HepG2 (cell line): Measurements from ENCODE around the gene KIFC1. TPM values are rescaled to one million over a fixed set of nuclear protein-coding genes. Genes with fewer than 3 reads are reported as not detected.

ENCODE experiments used
- ATAC-seq: fragments of 200-7000 bp; cut with Tn5 transposase; 3 replicates; pipeline ENCODE4 v1.9.1; 2020; ENCODE audit warnings: mild to moderate bottlenecking, moderate library complexity
- BruUV-seq: library from RNA; stranded (reverse); fragments of 400-500 nt; replicated peaks from 2 replicates; lab custom pipeline; 2021; lab: Mats Ljungman, UMichigan
- CTCF ChIA-PET: fragments of 300-600 bp; formaldehyde crosslinking; extraction: SDS; loops from one replicate; lab custom pipeline; 2021; ENCODE audit warnings: low total read pairs, inconsistent platforms, low intra/inter-chr PET ratio; lab: Yijun Ruan, JAX
- POLR2A ChIA-PET: fragments of 350-600 bp; sonication (Branson Sonifier 250); formaldehyde crosslinking; loops from one replicate; lab custom pipeline; 2020; ENCODE audit warnings: antibody characterized with exemption, inconsistent platforms; lab: Yijun Ruan, JAX
- DNase-seq: peaks from one replicate; pipeline ENCODE4 v3.0.0-alpha.2; 2015; ENCODE audit warnings: low spot score
- FAIRE-seq: peaks from 3 replicates; lab custom pipeline; 2011; peaks lifted over from hg19 to GRCh38; lab: Jason Lieb, UNC
- H2AFZ ChIP-seq: one replicate; pipeline ENCODE4 v1.6.1; 2011; ENCODE audit warnings: low read length, inconsistent platforms
- H3K27ac ChIP-seq: fragments of 300-600 bp; 3 replicates; pipeline ENCODE4 v1.8.0; 2011; ENCODE audit warnings: mixed run types, mild to moderate bottlenecking, mixed read lengths, low read length, inconsistent platforms; ENCODE audit not compliant: insufficient read depth; ENCODE audit errors: extremely low read length
- H3K27me3 ChIP-seq, 2 experiments: fragments of 200-600 bp in 1 of 2; 2 replicates in 1 of 2; 3 replicates in 1 of 2; pipeline versions ENCODE4 v1.6.0 to v1.8.0; 2011; ENCODE audit warnings: low read length in 2 of 2, mild to moderate bottlenecking in 2 of 2, moderate library complexity in 2 of 2, inconsistent platforms in 1 of 2; ENCODE audit not compliant: insufficient read depth in 2 of 2, control insufficient read depth in 1 of 2
- H3K36me3 ChIP-seq, 2 experiments: fragments of 200-600 bp in 1 of 2; replicated peaks in 1 of 2; 2 replicates in 1 of 2; 3 replicates in 1 of 2; pipeline versions ENCODE4 v1.5.1 to v1.8.0; 2011; ENCODE audit warnings: low read length in 2 of 2, inconsistent platforms in 1 of 2; ENCODE audit not compliant: insufficient read depth in 2 of 2, control insufficient read depth in 1 of 2
- H3K4me1 ChIP-seq: 2 replicates; pipeline ENCODE4 v1.5.1; 2012; ENCODE audit warnings: low read length, inconsistent platforms; ENCODE audit not compliant: insufficient read depth
- H3K4me2 ChIP-seq: 2 replicates; pipeline ENCODE4 v1.6.0; 2011; ENCODE audit warnings: low read depth, low read length, inconsistent platforms
- H3K4me3 ChIP-seq, 3 experiments: fragments of 200-600 bp in 1 of 3; sonication (generic), shearing (Covaris generic) in 1 of 3; replicated peaks in 1 of 3; 2 replicates each; pipeline ENCODE4 v1.5.1; 2011 to 2016; ENCODE audit warnings: low read length in 3 of 3, inconsistent platforms in 2 of 3, low read depth in 2 of 3, mild to moderate bottlenecking in 2 of 3, control low read depth in 1 of 3, mixed read lengths in 1 of 3; ENCODE audit not compliant: insufficient read depth in 1 of 3
- H3K79me2 ChIP-seq: one replicate; pipeline ENCODE4 v1.6.1; 2011; ENCODE audit warnings: low read length, inconsistent platforms; ENCODE audit not compliant: insufficient read depth
- H3K9ac ChIP-seq: 2 replicates; pipeline ENCODE4 v1.6.0; 2011; ENCODE audit warnings: mild to moderate bottlenecking, low read depth, low read length, inconsistent platforms; ENCODE audit not compliant: insufficient read depth
- H3K9me3 ChIP-seq: 2 replicates; pipeline ENCODE4 v1.5.1; 2012; ENCODE audit warnings: mild to moderate bottlenecking, low read length
- H4K20me1 ChIP-seq: 2 replicates; pipeline ENCODE4 v1.6.0; 2011; ENCODE audit warnings: inconsistent platforms, mild to moderate bottlenecking, low read length, moderate library complexity; ENCODE audit not compliant: insufficient read depth
- CHCHD3 ChIP-seq: sonication (generic); formaldehyde crosslinking; IDR thresholded peaks from 2 replicates; pipeline ENCODE4 v1.8.0; 2022; ENCODE audit warnings: mild to moderate bottlenecking, missing genetic modification reagents, moderate library complexity
- CHD2 ChIP-seq: IDR thresholded peaks from 2 replicates; pipeline ENCODE4 v1.6.1; 2011; ENCODE audit warnings: low read depth, low read length, improper control_type of control experiment
- CHD4 ChIP-seq: fragments of 200-600 bp; sonication (generic); IDR thresholded peaks from 2 replicates; pipeline ENCODE4 v1.7.0; 2017; ENCODE audit warnings: mild to moderate bottlenecking, low read length, borderline replicate concordance
- ELF1 ChIP-seq: sonication (generic); formaldehyde crosslinking; IDR thresholded peaks from 2 replicates; pipeline ENCODE4 v1.4.0; 2020; ENCODE audit warnings: missing genetic modification reagents
- FOXP1 ChIP-seq, 2 experiments: fragments of 450-650 bp in 1 of 2; IDR thresholded peaks; 2 replicates each; pipeline ENCODE4 v1.6.1; 2017 to 2018; ENCODE audit warnings: antibody characterized with exemption in 1 of 2
- GRHL1 ChIP-seq: sonication (generic); formaldehyde crosslinking; conservative IDR thresholded peaks from 2 replicates; pipeline ENCODE4 v1.8.0; 2022; ENCODE audit warnings: missing genetic modification reagents
- HES4 ChIP-seq: sonication (generic); formaldehyde crosslinking; IDR thresholded peaks from 2 replicates; pipeline ENCODE4 v1.9.0; 2021; ENCODE audit warnings: mild to moderate bottlenecking, missing genetic modification reagents, borderline replicate concordance
- HNF4G ChIP-seq, 2 experiments: sonication (generic) in 1 of 2; formaldehyde crosslinking in 1 of 2; IDR thresholded peaks; 2 replicates each; pipeline versions ENCODE4 v1.4.0 to v1.6.1; 2011 to 2020; ENCODE audit warnings: borderline replicate concordance in 2 of 2, low read depth in 2 of 2, mild to moderate bottlenecking in 2 of 2, low read length in 1 of 2, missing genetic modification reagents in 1 of 2, moderate library complexity in 1 of 2
- IRX3 ChIP-seq: sonication (generic); formaldehyde crosslinking; IDR thresholded peaks from 2 replicates; pipeline ENCODE4 v1.8.1; 2023; ENCODE audit warnings: mild to moderate bottlenecking, low read depth, missing genetic modification reagents, borderline replicate concordance
- MEF2D ChIP-seq: sonication (generic); formaldehyde crosslinking; IDR thresholded peaks from 2 replicates; pipeline ENCODE4 v1.5.1; 2020; ENCODE audit warnings: mild to moderate bottlenecking, missing genetic modification reagents
- NPAS2 ChIP-seq: sonication (generic); formaldehyde crosslinking; IDR thresholded peaks from 2 replicates; pipeline ENCODE4 v1.8.0; 2022; ENCODE audit warnings: mild to moderate bottlenecking, missing genetic modification reagents, borderline replicate concordance
- PTBP1 ChIP-seq: fragments of 200-400 bp; formaldehyde crosslinking; IDR thresholded peaks from 2 replicates; pipeline ENCODE4 v1.6.1; 2018; ENCODE audit warnings: low read length, low read depth; ENCODE audit not compliant: poor library complexity, severe bottlenecking
- REXO4 ChIP-seq: sonication (generic); formaldehyde crosslinking; IDR thresholded peaks from 2 replicates; pipeline ENCODE4 v1.8.0; 2022; ENCODE audit warnings: missing genetic modification reagents, mild to moderate bottlenecking, borderline replicate concordance
- SOX6 ChIP-seq, 2 experiments: fragments of 450-650 bp in 1 of 2; sonication (generic) in 1 of 2; formaldehyde crosslinking in 1 of 2; IDR thresholded peaks; 2 replicates each; pipeline versions ENCODE4 v1.4.0 to v1.6.1; 2017 to 2020; ENCODE audit warnings: antibody characterized with exemption in 1 of 2, mild to moderate bottlenecking in 1 of 2, missing genetic modification reagents in 1 of 2
- ZFP1 ChIP-seq: IDR thresholded peaks from 2 replicates; pipeline ENCODE4 v1.6.1; 2016
- ZKSCAN1 ChIP-seq: fragments of 150-350 bp; IDR thresholded peaks from 2 replicates; pipeline ENCODE4 v1.6.1; 2014; ENCODE audit warnings: low read length
- ZNF367 ChIP-seq: sonication (generic); formaldehyde crosslinking; IDR thresholded peaks from 2 replicates; pipeline ENCODE4 v1.4.0; 2020; ENCODE audit warnings: missing genetic modification reagents, borderline replicate concordance
- ZNF891 ChIP-seq: sonication (generic); formaldehyde crosslinking; IDR thresholded peaks from 2 replicates; pipeline ENCODE4 v1.5.0; 2020; ENCODE audit warnings: mild to moderate bottlenecking, missing genetic modification reagents
- WGBS: methylation state at CpG from one replicate; pipeline ENCODE4 v1.1.6; 2017; ENCODE audit warnings: low lambda C conversion rate; 5-methylcytosine and 5-hydroxymethylcytosine counted together
- in situ Hi-C: cut with HindIII; loops from 2 replicates; pipeline ENCODE4 v1.10.0; 2017; ENCODE audit warnings: low pct_unique_long_range_greater_than_20kb; ENCODE audit not compliant: extremely low pct_ligation_motif_present
- intact Hi-C: fragments of 100-400 bp; cut with micrococcal nuclease; formaldehyde crosslinking; loops from one replicate; pipeline ENCODE4 v1.10.0; 2022; ENCODE audit not compliant: unreplicated experiment
- polyA plus RNA-seq, 8 experiments: library from polyadenylated mRNA; depleted of rRNA in 3 of 8; stranded (reverse) in 7 of 8; unstranded in 1 of 8; fragments of >200 nt; fragmentation: Illumina TruSeq in 4 of 8; extraction: Trizol in 4 of 8; gene quantifications; 2 replicates each; pipeline versions ENCODE4 v1.2.1 to v1.2.3, GENCODE V29; 2011 to 2016; ENCODE audit warnings: low read depth in 4 of 8, missing spikeins in 1 of 8, mixed read lengths in 1 of 8; ENCODE audit not compliant: insufficient read depth in 1 of 8
- total RNA-seq, 5 experiments: library from RNA; depleted of rRNA; stranded (reverse); fragments of >200 nt; fragmentation: Illumina TruSeq; extraction: Trizol; gene quantifications; 2 replicates each; pipeline ENCODE4 v1.2.3, GENCODE V29; 2016; ENCODE audit warnings: low read depth in 1 of 5

KIFC1 gene
- total and polyA plus RNA-seq, 2 of the 13 experiments (the other 11 are each of a cell fraction or from before 2014, with no cell fraction given), result 25.0 to 45.5 TPM

GRCh38 chr6:33454009-33454946, 62.7 kb downstream of the KIFC1 start, which contains the start of gene ZBTB9:
ZBTB9 (plus strand) TSS chr6:33454576; CDS start chr6:33455101, 525 bp downstream.
- Histone ChIP-seq H3K36me3 (peaks cover 0 to 9% of the 10 kb centered on the region in 2 experiments; a peak in 3 of 5 replicates), H3K4me1 (peaks cover 20% of the 10 kb centered on the region), H3K79me2 (peaks cover 15% of the 10 kb centered on the region), H3K27me3 (no peaks in the 10 kb centered on the region; a peak in 1 of 5 replicates), H4K20me1 (no peaks in the 10 kb centered on the region), H3K4me2 (peak within 1 kb of the TSS; percentile 98), H2AFZ (peak within 1 kb of the TSS; percentile 52), H3K9ac (peak within 1 kb of the TSS; percentile 85), H3K27ac (peak within 1 kb of the TSS; percentile 46), H3K4me3 (peak within 1 kb of the TSS; percentile 92 to 100 (median 95)), H3K9me3 (no peaks in the 10 kb centered on the region)
- peak; percentile 96 for DNase-seq
- intact Hi-C loops (loop anchor here (1.0 kb wide), 2 partner anchors 26 to 126 kb away; partner anchors contain the start of gene BAK1), in situ Hi-C loops (no loop called here)
- ATAC-seq, result peak; percentile 99
- under 1% methylated on average over 51 of the region's 65 CpGs for WGBS
- ChIA-PET CTCF (no interaction called here), POLR2A (interaction anchor here (0.5 to 2.0 kb wide), 28 partner anchors 9 to 1259 kb away, joined by 3 to 17 read pairs (median 4); partner anchors contain the start of genes BAK1, CUTA, PHF1 and RING1)
- peak; percentile 94 for FAIRE-seq
- TSS peak; percentile 95 for BruUV-seq
- TF ChIP-seq REXO4, result no peak
- no peak for TF ChIP-seq HNF4G (IDR thresholded peaks at IDR 0.05; ENCODE audit: borderline replicate concordance, low read depth, low read length)
- peak; percentile 41; the same call in 1 of the 2 replicates for TF ChIP-seq HNF4G (CRISPR knock-in tag; IDR thresholded peaks at IDR 0.05; ENCODE audit: borderline replicate concordance, low read depth)
- TF ChIP-seq CHD4, result no peak
- peak; percentile 81 for TF ChIP-seq ZFP1 (CRISPR knock-in tag)
- TF ChIP-seq ZNF891, result peak; percentile 95
- TF ChIP-seq IRX3, result peak; percentile 79
- TF ChIP-seq SOX6 (IDR thresholded peaks at IDR 0.05), result no peak
- TF ChIP-seq SOX6 (CRISPR knock-in tag; IDR thresholded peaks at IDR 0.05), result peak; percentile 74
- peak; percentile 27; the same call in 1 of the 2 replicates for TF ChIP-seq ZNF367 (CRISPR knock-in tag)
- TF ChIP-seq ELF1 (CRISPR knock-in tag), result peak; percentile 96
- peak; percentile 93 for TF ChIP-seq MEF2D (CRISPR knock-in tag)
- TF ChIP-seq NPAS2 (CRISPR knock-in tag), result no peak
- TF ChIP-seq CHD2, result no peak; the same call in 1 of the 2 replicates
- peak; percentile 56 for TF ChIP-seq PTBP1
- no peak for TF ChIP-seq ZKSCAN1
- TF ChIP-seq CHCHD3 (CRISPR knock-in tag), result 0 out of 2 replicates have a peak, but pooled peaks have one; percentile 69
- TF ChIP-seq FOXP1 (IDR thresholded peaks at IDR 0.05), result no peak
- TF ChIP-seq FOXP1 (CRISPR knock-in tag; IDR thresholded peaks at IDR 0.05), result 0 out of 2 replicates have a peak, but pooled peaks have one; percentile 34
- peak; percentile 79 for TF ChIP-seq HES4 (CRISPR knock-in tag)
- no peak for TF ChIP-seq GRHL1 (CRISPR knock-in tag)
